ENCODE measurements around the gene SBNO1.
"Not testable (repeated sequence)": the region's sequence is repeated elsewhere in the genome, so short reads cannot be mapped to it uniquely, and the experiment has no call there.

SBNO1 gene

GRCh38 chr12:123364532-123365024 lies at the start of gene SBNO1:
Gene SBNO1, minus strand, starts transcription at chr12:123364847. Its CDS starts 14,406 bp downstream, at chr12:123350441.
- Histone ChIP-seq H3K9ac (ENCODE audit: low read depth in 1 of 2, low read length in 2 of 2) (peak within 1 kb of the TSS; percentile 80 to 90), H3K4me3 (ENCODE audit: low read length in 2 of 2) (peak within 1 kb of the TSS; percentile 82 to 91), H3K36me3 (ENCODE audit: control insufficient read depth in 2 of 2, insufficient read depth in 2 of 2, low read length in 2 of 2) (no peaks in the 10 kb centered on the region), H3K9me3 (ENCODE audit: control insufficient read depth in 2 of 2, low read length in 2 of 2) (no peaks in the 10 kb centered on the region), H3K27me3 (ENCODE audit: control insufficient read depth in 2 of 2, insufficient read depth in 2 of 2, low read length in 2 of 2) (no peaks in the 10 kb centered on the region), H3K4me1 (ENCODE audit: control insufficient read depth in 2 of 2, insufficient read depth in 2 of 2, low read length in 2 of 2) (peaks cover 6 to 11% of the 10 kb centered on the region in 2 donors), H3K27ac (ENCODE audit: low read depth in 2 of 2, low read length in 2 of 2) (peak within 1 kb of the TSS; percentile 94)

- no peak overlapping the region for H3K4me3 ChIP-seq (ENCODE audit: low read length in 2 of 2)
- H3K9me3 ChIP-seq (ENCODE audit: control insufficient read depth in 2 of 2, low read length in 2 of 2) = no peaks in the 10 kb centered on the region
- H3K36me3 ChIP-seq (ENCODE audit: control insufficient read depth in 2 of 2, insufficient read depth in 2 of 2, low read length in 2 of 2) = peaks cover 18% of the 10 kb centered on the region in 2 donors
- no peaks in the 10 kb centered on the region for H3K4me1 ChIP-seq (ENCODE audit: control insufficient read depth in 2 of 2, insufficient read depth in 2 of 2, low read length in 2 of 2)
- H3K27ac ChIP-seq (ENCODE audit: low read depth in 2 of 2, low read length in 2 of 2) = no peak overlapping the region
- no peak overlapping the region for H3K9ac ChIP-seq (ENCODE audit: low read depth in 1 of 2, low read length in 2 of 2)
- H3K27me3 ChIP-seq (ENCODE audit: control insufficient read depth in 2 of 2, insufficient read depth in 2 of 2, low read length in 2 of 2) = no peaks in the 10 kb centered on the region
Observed at GRCh38 chr12:123410041-123410412, 45.4 kb upstream of the SBNO1 start.

GRCh38 chr12:123409284-123410040 lies 44.8 kb upstream of the SBNO1 start:
- not testable (repeated sequence) for H3K9me3 ChIP-seq (ENCODE audit: control insufficient read depth in 2 of 2, low read length in 2 of 2); H3K27me3 ChIP-seq (ENCODE audit: control insufficient read depth in 2 of 2, insufficient read depth in 2 of 2, low read length in 2 of 2); H3K4me1 ChIP-seq (ENCODE audit: control insufficient read depth in 2 of 2, insufficient read depth in 2 of 2, low read length in 2 of 2); H3K27ac ChIP-seq (ENCODE audit: low read depth in 2 of 2, low read length in 2 of 2); H3K9ac ChIP-seq (ENCODE audit: low read depth in 1 of 2, low read length in 2 of 2); H3K4me3 ChIP-seq (ENCODE audit: low read length in 2 of 2)
- H3K36me3 ChIP-seq (ENCODE audit: control insufficient read depth in 2 of 2, insufficient read depth in 2 of 2, low read length in 2 of 2) = peaks cover 24% of the 10 kb centered on the region in 2 donors

- peaks cover 32% of the 10 kb centered on the region in 2 donors for H3K36me3 ChIP-seq (ENCODE audit: control insufficient read depth in 2 of 2, insufficient read depth in 2 of 2, low read length in 2 of 2)
- not testable (repeated sequence) for H3K4me1 ChIP-seq (ENCODE audit: control insufficient read depth in 2 of 2, insufficient read depth in 2 of 2, low read length in 2 of 2); H3K9ac ChIP-seq (ENCODE audit: low read depth in 1 of 2, low read length in 2 of 2); H3K4me3 ChIP-seq (ENCODE audit: low read length in 2 of 2); H3K27ac ChIP-seq (ENCODE audit: low read depth in 2 of 2, low read length in 2 of 2); H3K27me3 ChIP-seq (ENCODE audit: control insufficient read depth in 2 of 2, insufficient read depth in 2 of 2, low read length in 2 of 2); H3K9me3 ChIP-seq (ENCODE audit: control insufficient read depth in 2 of 2, low read length in 2 of 2)
Observed at GRCh38 chr12:123408619-123409018, 44.0 kb upstream of the SBNO1 start.

- peaks cover 39% of the 10 kb centered on the region in 2 donors for H3K36me3 ChIP-seq (ENCODE audit: control insufficient read depth in 2 of 2, insufficient read depth in 2 of 2, low read length in 2 of 2)
- not testable (repeated sequence) for H3K4me3 ChIP-seq (ENCODE audit: low read length in 2 of 2); H3K4me1 ChIP-seq (ENCODE audit: control insufficient read depth in 2 of 2, insufficient read depth in 2 of 2, low read length in 2 of 2); H3K9me3 ChIP-seq (ENCODE audit: control insufficient read depth in 2 of 2, low read length in 2 of 2); H3K27ac ChIP-seq (ENCODE audit: low read depth in 2 of 2, low read length in 2 of 2); H3K9ac ChIP-seq (ENCODE audit: low read depth in 1 of 2, low read length in 2 of 2); H3K27me3 ChIP-seq (ENCODE audit: control insufficient read depth in 2 of 2, insufficient read depth in 2 of 2, low read length in 2 of 2)
Observed at GRCh38 chr12:123407934-123408333, 43.3 kb upstream of the SBNO1 start.

- H3K9ac ChIP-seq (ENCODE audit: low read depth in 1 of 2, low read length in 2 of 2); H3K4me3 ChIP-seq (ENCODE audit: low read length in 2 of 2); H3K9me3 ChIP-seq (ENCODE audit: control insufficient read depth in 2 of 2, low read length in 2 of 2); H3K27ac ChIP-seq (ENCODE audit: low read depth in 2 of 2, low read length in 2 of 2); H3K4me1 ChIP-seq (ENCODE audit: control insufficient read depth in 2 of 2, insufficient read depth in 2 of 2, low read length in 2 of 2); H3K27me3 ChIP-seq (ENCODE audit: control insufficient read depth in 2 of 2, insufficient read depth in 2 of 2, low read length in 2 of 2): not testable (repeated sequence)
- peaks cover 45 to 46% of the 10 kb centered on the region in 2 donors for H3K36me3 ChIP-seq (ENCODE audit: control insufficient read depth in 2 of 2, insufficient read depth in 2 of 2, low read length in 2 of 2)
Observed at GRCh38 chr12:123407269-123407668, 42.6 kb upstream of the SBNO1 start.

GRCh38 chr12:123404581-123404980 lies 39.9 kb upstream of the SBNO1 start:
- peaks cover 47 to 50% of the 10 kb centered on the region in 2 donors for H3K36me3 ChIP-seq (ENCODE audit: control insufficient read depth in 2 of 2, insufficient read depth in 2 of 2, low read length in 2 of 2)

GRCh38 chr12:123401753-123402683 lies 37.4 kb upstream of the SBNO1 start:
- peaks cover 44 to 58% of the 10 kb centered on the region in 2 donors for H3K36me3 ChIP-seq (ENCODE audit: control insufficient read depth in 2 of 2, insufficient read depth in 2 of 2, low read length in 2 of 2)
- no peak overlapping the region for H3K27ac ChIP-seq (ENCODE audit: low read depth in 2 of 2, low read length in 2 of 2)
- peak overlapping the region in 1 of 2 donors; percentile 14 for H3K9ac ChIP-seq (ENCODE audit: low read depth in 1 of 2, low read length in 2 of 2)

More at GRCh38 chr12:123404581-123404980, 39.9 kb upstream of the SBNO1 start:
- Histone ChIP-seq H3K27me3 (ENCODE audit: control insufficient read depth in 2 of 2, insufficient read depth in 2 of 2, low read length in 2 of 2) (no peaks in the 10 kb centered on the region), H3K4me1 (ENCODE audit: control insufficient read depth in 2 of 2, insufficient read depth in 2 of 2, low read length in 2 of 2) (no peaks in the 10 kb centered on the region), H3K9me3 (ENCODE audit: control insufficient read depth in 2 of 2, low read length in 2 of 2) (no peaks in the 10 kb centered on the region), H3K27ac (ENCODE audit: low read depth in 2 of 2, low read length in 2 of 2) (no peak overlapping the region), H3K4me3 (ENCODE audit: low read length in 2 of 2) (no peak overlapping the region), H3K9ac (ENCODE audit: low read depth in 1 of 2, low read length in 2 of 2) (no peak overlapping the region)

GRCh38 chr12:123399255-123399617 lies 34.6 kb upstream of the SBNO1 start:
- Histone ChIP-seq H3K27ac (ENCODE audit: low read depth in 2 of 2, low read length in 2 of 2) (peak overlapping the region; percentile 60 to 63), H3K4me3 (ENCODE audit: low read length in 2 of 2) (no peak overlapping the region), H3K9ac (ENCODE audit: low read depth in 1 of 2, low read length in 2 of 2) (no peak overlapping the region), H3K27me3 (ENCODE audit: control insufficient read depth in 2 of 2, insufficient read depth in 2 of 2, low read length in 2 of 2) (no peaks in the 10 kb centered on the region), H3K36me3 (ENCODE audit: control insufficient read depth in 2 of 2, insufficient read depth in 2 of 2, low read length in 2 of 2) (peaks cover 48 to 59% of the 10 kb centered on the region in 2 donors), H3K9me3 (ENCODE audit: control insufficient read depth in 2 of 2, low read length in 2 of 2) (no peaks in the 10 kb centered on the region), H3K4me1 (ENCODE audit: control insufficient read depth in 2 of 2, insufficient read depth in 2 of 2, low read length in 2 of 2) (peaks cover 7 to 18% of the 10 kb centered on the region in 2 donors)

More at GRCh38 chr12:123401753-123402683, 37.4 kb upstream of the SBNO1 start:
- no peaks in the 10 kb centered on the region for H3K9me3 ChIP-seq (ENCODE audit: control insufficient read depth in 2 of 2, low read length in 2 of 2)
- peaks cover 2 to 13% of the 10 kb centered on the region in 2 donors for H3K4me1 ChIP-seq (ENCODE audit: control insufficient read depth in 2 of 2, insufficient read depth in 2 of 2, low read length in 2 of 2)
- no peak overlapping the region for H3K4me3 ChIP-seq (ENCODE audit: low read length in 2 of 2)
- H3K27me3 ChIP-seq (ENCODE audit: control insufficient read depth in 2 of 2, insufficient read depth in 2 of 2, low read length in 2 of 2) = no peaks in the 10 kb centered on the region

All from mucosa of rectum (tissue), 2 donors.